K562 (cell line): Measurements from ENCODE around the gene TEDC1. TPM values are rescaled to one million over a fixed set of nuclear protein-coding genes. Genes with fewer than 3 reads are reported as not detected.

ENCODE experiments used
- ATAC-seq: fragments of 200-7000 bp; cut with Tn5 transposase; 3 replicates; pipeline ENCODE4 v1.9.1; 2020; ENCODE audit warnings: moderate library complexity
- BruUV-seq: library from RNA; stranded (reverse); fragments of 400-500 nt; replicated peaks from 2 replicates; lab custom pipeline; 2021; lab: Mats Ljungman, UMichigan
- CTCF ChIA-PET: fragments of 300-600 bp; formaldehyde crosslinking; extraction: SDS; loops from one replicate; lab custom pipeline; 2021; ENCODE audit warnings: low intra/inter-chr PET ratio; lab: Yijun Ruan, JAX
- POLR2A ChIA-PET: fragments of 300-600, 350-650 bp; sonication (Branson Sonifier 250); formaldehyde crosslinking; extraction: SDS; loops from one replicate; lab custom pipeline; 2021; ENCODE audit warnings: antibody characterized with exemption, inconsistent platforms; lab: Yijun Ruan, JAX
- DNase-seq, 4 experiments: peaks; one replicate each; pipeline versions ENCODE4 v3.0.0 to v3.0.0-alpha.2; 2011 to 2018; ENCODE audit warnings: low spot score in 3 of 4, mixed read lengths in 3 of 4; ENCODE audit errors: extremely low read depth in 1 of 4
- FAIRE-seq: peaks from 2 replicates; lab custom pipeline; 2011; peaks lifted over from hg19 to GRCh38; lab: Jason Lieb, UNC
- H2AFZ ChIP-seq: 2 replicates; pipeline ENCODE4 v1.6.0; 2011; ENCODE audit warnings: low read depth, low read length, control low read depth, inconsistent platforms
- H3K27ac ChIP-seq: fragments of 200-600 bp; 3 replicates; pipeline ENCODE4 v1.8.0; 2011; ENCODE audit warnings: low read depth, mild to moderate bottlenecking, control low read depth, inconsistent platforms, low read length, moderate library complexity, mixed read lengths; ENCODE audit errors: extremely low read depth
- H3K27me3 ChIP-seq, 2 experiments: fragments of 300-600 bp in 1 of 2; 2 replicates in 1 of 2; 3 replicates in 1 of 2; pipeline versions ENCODE4 v1.6.0 to v1.8.0; 2011; ENCODE audit warnings: inconsistent platforms in 2 of 2, low read length in 2 of 2, mild to moderate bottlenecking in 1 of 2, mixed read lengths in 1 of 2, moderate library complexity in 1 of 2; ENCODE audit not compliant: control insufficient read depth in 2 of 2, insufficient read depth in 2 of 2
- H3K36me3 ChIP-seq: fragments of 300-600 bp; 3 replicates; pipeline ENCODE4 v1.8.0; 2011; ENCODE audit warnings: mild to moderate bottlenecking, low read length, inconsistent platforms; ENCODE audit not compliant: control insufficient read depth, insufficient read depth
- H3K4me1 ChIP-seq, 2 experiments: fragments of 200-600 bp in 1 of 2; replicated peaks in 1 of 2; 2 replicates in 1 of 2; 3 replicates in 1 of 2; pipeline versions ENCODE4 v1.5.1 to v1.8.0; 2011; ENCODE audit warnings: inconsistent platforms in 2 of 2, low read length in 2 of 2, mild to moderate bottlenecking in 1 of 2, mixed read lengths in 1 of 2, moderate library complexity in 1 of 2; ENCODE audit not compliant: control insufficient read depth in 2 of 2, insufficient read depth in 2 of 2
- H3K4me2 ChIP-seq: 2 replicates; pipeline ENCODE4 v1.6.1; 2011; ENCODE audit warnings: low read length, control low read depth, inconsistent platforms, mixed read lengths; ENCODE audit not compliant: insufficient read depth
- H3K4me3 ChIP-seq: fragments of 200-600 bp; sonication (generic), shearing (Covaris generic); 2 replicates; pipeline ENCODE4 v1.5.1; 2016; ENCODE audit warnings: control low read depth, inconsistent platforms
- H3K79me2 ChIP-seq: fragments of 200-600 bp; 3 replicates; pipeline ENCODE4 v1.8.0; 2011; ENCODE audit warnings: low read length, inconsistent platforms; ENCODE audit not compliant: control insufficient read depth, insufficient read depth
- H3K9ac ChIP-seq, 2 experiments: 2 replicates each; pipeline versions ENCODE4 v1.6.0 to v1.6.1; 2011; ENCODE audit warnings: low read depth in 2 of 2, low read length in 2 of 2, control low read depth in 1 of 2, inconsistent platforms in 1 of 2, mild to moderate bottlenecking in 1 of 2, mixed read lengths in 1 of 2; ENCODE audit not compliant: insufficient read depth in 1 of 2
- H3K9me1 ChIP-seq: one replicate; pipeline ENCODE4 v1.6.0; 2011; ENCODE audit warnings: inconsistent platforms, mild to moderate bottlenecking, low read length, moderate library complexity; ENCODE audit not compliant: control insufficient read depth, insufficient read depth
- H3K9me3 ChIP-seq: replicated peaks from 2 replicates; pipeline ENCODE4 v1.5.1; 2011; ENCODE audit warnings: low read depth, low read length, inconsistent platforms; ENCODE audit not compliant: control insufficient read depth, insufficient read depth
- H4K20me1 ChIP-seq: replicated peaks from 2 replicates; pipeline ENCODE4 v1.6.1; 2011; ENCODE audit warnings: low read length, inconsistent platforms, mixed read lengths; ENCODE audit not compliant: control insufficient read depth, insufficient read depth
- RBM22 ChIP-seq: fragments of 200-400 bp; formaldehyde crosslinking; IDR thresholded peaks from 2 replicates; pipeline ENCODE4 v1.6.1; 2018; ENCODE audit warnings: low read length, low read depth; ENCODE audit not compliant: poor library complexity, severe bottlenecking
- ZNF395 ChIP-seq: fragments of 200-800 bp; sonication (Bioruptor generic); IDR thresholded peaks from 2 replicates; pipeline ENCODE4 v1.6.1; 2017; ENCODE audit warnings: missing genetic modification characterization, missing compliant biosample characterization
- WGBS: fragments of 100-300 bp; shearing (Covaris generic); methylation state at CpG from one replicate; pipeline ENCODE4 v1.1.6; 2016; ENCODE audit warnings: low coverage, mixed read lengths; ENCODE audit not compliant: insufficient coverage; ENCODE audit errors: missing lambda C conversion rate; 5-methylcytosine and 5-hydroxymethylcytosine counted together
- in situ Hi-C: fragments of 300-500 bp; cut with MboI; formaldehyde crosslinking; loops from 4 replicates; pipeline ENCODE4 v1.15.0; 2018; ENCODE audit warnings: inconsistent platforms, mixed read lengths
- intact Hi-C: fragments of 100-400 bp; cut with micrococcal nuclease; formaldehyde crosslinking; loops from 2 replicates; pipeline ENCODE4 v1.14.2; 2022
- polyA plus RNA-seq, 8 experiments: library from polyadenylated mRNA; depleted of rRNA in 4 of 8; stranded (reverse) in 5 of 8; unstranded in 3 of 8; fragments of >200 nt; fragmentation: Nextera tagmentation in 2 of 8; fragmentation: Illumina TruSeq in 1 of 8; extraction: Ambion mirVana in 2 of 8; extraction: Trizol in 1 of 8; gene quantifications; 2 replicates each; pipeline versions ENCODE4 v1.2.1 to v1.2.3, GENCODE V29; 2011 to 2014; ENCODE audit warnings: inconsistent platforms in 1 of 8, missing spikeins in 1 of 8
- total RNA-seq, 7 experiments: library from RNA; depleted of rRNA in 6 of 7; stranded (reverse); fragments of >200 nt in 6 of 7; fragmentation: Illumina TruSeq in 2 of 7; extraction: Trizol in 2 of 7; gene quantifications; 2 replicates each; pipeline versions ENCODE4 v1.2.1 to v1.2.3, GENCODE V29; 2011 to 2021; ENCODE audit warnings: low replicate concordance in 1 of 7

The TEDC1 gene
- total and polyA plus RNA-seq, 9 of the 15 experiments (the other 6 are each of a cell fraction or from before 2014, with no cell fraction given), result 0.21 to 28.3 (median 5.9) TPM

GRCh38 chr14:105456736-105457617 lies 34.1 kb upstream of the TEDC1 start:
- Histone ChIP-seq H3K27me3 (no peaks in the 10 kb centered on the region), H3K9ac (no peak overlapping the region; a peak in 1 of 4 replicates), H3K9me1 (no peaks in the 10 kb centered on the region)
- WGBS, result 98% methylated on average over 15 of the region's 22 CpGs
- ATAC-seq, result no peak
- TF ChIP-seq ZNF395 (CRISPR knock-in tag), result no peak
- peak; percentile 41 for TF ChIP-seq RBM22
- TF ChIP-seq, all 486 proteins: peak for 1
- H3K4me3 ChIP-seq, result no peak overlapping the region
- H4K20me1 ChIP-seq, result no peaks in the 10 kb centered on the region
- no peak overlapping the region for H2AFZ ChIP-seq
- peaks cover 67% of the 10 kb centered on the region; the same call in 1 of the 3 replicates for H3K36me3 ChIP-seq
- FAIRE-seq (no peak), DNase-seq (no peak)
- POLR2A ChIA-PET, result interaction anchor here (0.6 to 1.7 kb wide), 3 partner anchors 15 to 31 kb away, joined by 3 to 5 read pairs (median 3); no protein-coding TSS in a partner anchor
- no TSS peak for BruUV-seq
- H3K79me2 ChIP-seq, result no peaks in the 10 kb centered on the region
- CTCF ChIA-PET, result no interaction called here
- no peak overlapping the region for H3K27ac ChIP-seq
- H3K4me1 ChIP-seq, result peaks cover 0 to 3% of the 10 kb centered on the region in 2 experiments; a peak in 1 of 5 replicates
- H3K9me3 ChIP-seq, result no peaks in the 10 kb centered on the region
- intact Hi-C loops, result no loop called here
- in situ Hi-C loops, result no loop called here
- H3K4me2 ChIP-seq, result no peak overlapping the region
